Chondrocyte (in vitro differentiated cells): ENCODE measurements around the gene UBE2R2. TPM values are rescaled to one million over a fixed set of nuclear protein-coding genes. Genes with fewer than 3 reads are reported as not detected.

Experiments
- DNase-seq: peaks from one replicate; pipeline ENCODE4 v3.0.0; 2021; ENCODE audit warnings: mixed read lengths, low spot score
- H3K27ac Mint-ChIP-seq: one replicate; pipeline ENCODE4 v1.8.0; 2021; ENCODE audit warnings: mild to moderate bottlenecking, moderate library complexity, mixed read lengths; ENCODE audit not compliant: unreplicated experiment
- H3K27me3 Mint-ChIP-seq: 2 replicates; pipeline ENCODE4 v1.8.0; 2021; ENCODE audit warnings: low read depth, mixed read lengths
- H3K36me3 Mint-ChIP-seq: 2 replicates; pipeline ENCODE4 v1.8.0; 2021; ENCODE audit warnings: low read depth, mixed read lengths
- H3K4me1 Mint-ChIP-seq: 2 replicates; pipeline ENCODE4 v1.8.0; 2021; ENCODE audit warnings: low read depth, mild to moderate bottlenecking, mixed read lengths
- H3K4me3 Mint-ChIP-seq: one replicate; pipeline ENCODE4 v1.8.0; 2021; ENCODE audit warnings: mild to moderate bottlenecking, moderate library complexity, mixed read lengths; ENCODE audit not compliant: unreplicated experiment
- H3K9me3 Mint-ChIP-seq: 2 replicates; pipeline ENCODE4 v1.8.0; 2021; ENCODE audit warnings: low read depth, mixed read lengths
- CTCF ChIP-seq: fragments of 200-600 bp; sonication (generic); IDR thresholded peaks from 2 replicates; pipeline ENCODE4 v1.5.0; 2021; ENCODE audit warnings: antibody characterized with exemption, mild to moderate bottlenecking, moderate library complexity
- total RNA-seq: library from RNA; stranded (reverse); gene quantifications from 3 replicates; pipeline ENCODE4 v1.2.1, GENCODE V29; 2021

The UBE2R2 gene
- total RNA-seq, 1 donor from 2014 or later, result 48.8 TPM

DNA sequence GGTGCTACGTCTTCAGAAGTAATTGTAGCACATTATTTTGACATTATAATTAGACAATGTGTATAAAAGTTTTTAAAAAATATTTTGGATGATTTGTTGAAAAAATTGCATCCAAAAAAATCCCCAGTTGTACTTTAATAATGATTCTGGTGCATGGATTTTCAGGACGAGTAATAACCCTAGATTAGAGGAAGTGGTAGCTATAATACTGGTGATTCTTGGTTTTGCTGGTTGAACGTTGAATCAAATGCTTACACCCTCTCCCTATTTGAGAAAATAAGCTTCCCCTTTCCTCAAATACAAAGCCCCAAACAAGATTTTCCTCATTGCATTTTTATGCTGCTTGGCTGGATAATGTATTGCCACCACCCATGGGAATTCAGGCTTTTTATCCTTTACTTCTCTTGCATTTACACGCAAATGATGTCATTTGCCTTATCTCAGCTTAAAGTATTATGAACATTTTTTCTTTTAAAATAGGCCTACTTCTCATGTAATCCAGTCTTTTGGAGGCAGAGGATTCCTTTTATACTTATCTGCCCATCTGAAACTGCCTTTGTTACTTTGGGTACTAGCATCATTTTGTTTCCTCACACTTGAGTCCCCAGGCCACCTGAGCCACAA lies 86.3 kb downstream of the UBE2R2 start:
- peaks cover 5% of the 10 kb centered on the region for H3K36me3 Mint-ChIP-seq
- no peak overlapping the region for H3K4me3 Mint-ChIP-seq
- no peak for TF ChIP-seq CTCF
- peaks cover 35% of the 10 kb centered on the region for H3K4me1 Mint-ChIP-seq
- no peak overlapping the region for H3K27ac Mint-ChIP-seq
- DNase-seq, result no peak
- H3K9me3 Mint-ChIP-seq, result no peaks in the 10 kb centered on the region
- H3K27me3 Mint-ChIP-seq, result no peaks in the 10 kb centered on the region

DNA sequence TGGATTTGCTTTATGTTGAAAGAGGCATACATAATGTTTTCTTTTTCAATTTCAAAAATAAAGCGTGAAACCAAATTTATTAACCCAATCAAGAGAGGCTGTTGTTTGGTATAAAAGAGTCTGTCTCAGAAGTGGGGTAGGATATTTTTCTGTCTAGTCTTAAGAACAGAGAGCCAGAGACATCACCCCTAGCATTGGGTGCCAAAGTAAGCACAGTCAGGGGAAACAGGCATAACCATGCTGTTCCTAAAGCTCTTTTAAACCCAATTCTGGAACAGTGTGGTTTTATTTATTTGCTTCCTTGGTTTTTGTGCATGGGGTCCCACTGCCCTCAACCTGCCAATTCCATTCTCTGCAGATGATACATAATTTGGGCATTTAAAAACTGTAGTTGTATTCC lies 88.2 kb downstream of the UBE2R2 start:
- Mint-ChIP-seq H3K36me3 (peaks cover 5% of the 10 kb centered on the region), H3K4me3 (no peak overlapping the region), H3K9me3 (no peaks in the 10 kb centered on the region), H3K27me3 (no peaks in the 10 kb centered on the region), H3K4me1 (peaks cover 38% of the 10 kb centered on the region), H3K27ac (peak overlapping the region; percentile 53)
- no peak for TF ChIP-seq CTCF
- no peak for DNase-seq

DNA sequence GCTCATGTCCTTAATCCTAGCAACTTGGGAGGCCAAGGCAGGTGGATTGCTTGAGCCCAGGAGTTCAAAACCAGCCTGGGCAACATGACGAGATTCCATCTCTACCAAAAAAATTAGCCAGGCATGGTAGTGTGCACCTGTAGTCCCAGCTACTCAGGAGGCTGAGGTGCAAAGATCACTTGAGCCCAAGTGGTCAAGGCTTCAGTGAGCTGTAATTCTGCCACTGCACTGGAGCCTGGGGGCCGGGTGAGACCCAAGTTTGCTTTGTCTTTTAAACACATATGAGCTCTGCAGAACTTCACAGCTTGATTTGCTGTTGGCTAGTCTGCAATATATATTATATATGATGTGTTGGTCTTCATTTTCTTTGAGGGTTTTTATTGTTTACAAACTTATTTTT lies 89.8 kb downstream of the UBE2R2 start:
- peaks cover 1% of the 10 kb centered on the region for H3K36me3 Mint-ChIP-seq
- H3K9me3 Mint-ChIP-seq, result no peaks in the 10 kb centered on the region
- H3K27ac Mint-ChIP-seq, result no peak overlapping the region
- DNase-seq, result no peak
- H3K27me3 Mint-ChIP-seq, result no peaks in the 10 kb centered on the region
- no peak for TF ChIP-seq CTCF
- no peak overlapping the region for H3K4me3 Mint-ChIP-seq
- peaks cover 38% of the 10 kb centered on the region for H3K4me1 Mint-ChIP-seq

- H3K4me1 Mint-ChIP-seq, result peaks cover 38% of the 10 kb centered on the region
- TF ChIP-seq CTCF, result no peak
- DNase-seq, result no peak
- peak overlapping the region; percentile 45 for H3K27ac Mint-ChIP-seq
- no peaks in the 10 kb centered on the region for H3K27me3 Mint-ChIP-seq
- H3K36me3 Mint-ChIP-seq, result no peaks in the 10 kb centered on the region
- H3K9me3 Mint-ChIP-seq, result no peaks in the 10 kb centered on the region
- no peak overlapping the region for H3K4me3 Mint-ChIP-seq
Measured at GRCh38 chr9:33907347-33907746, 90.4 kb downstream of the UBE2R2 start.

DNA sequence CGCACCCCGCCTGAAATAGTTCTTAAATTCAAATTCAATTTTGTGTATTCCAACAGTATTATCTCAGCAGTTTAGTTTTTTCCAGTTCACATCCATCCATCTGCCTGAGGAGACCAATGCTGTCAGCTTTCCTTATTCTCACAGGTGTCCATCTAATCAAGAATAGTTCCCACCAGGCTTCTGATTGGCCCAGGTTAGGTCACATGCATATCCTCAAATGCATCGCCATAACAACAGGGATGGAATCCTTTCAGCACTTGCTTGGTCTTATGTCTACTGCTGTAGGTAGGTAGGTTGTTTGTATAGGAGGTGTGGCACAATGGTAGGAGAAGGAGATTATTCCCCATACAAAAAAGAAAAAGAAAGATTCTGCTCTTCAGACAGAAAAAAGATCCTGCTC lies 91.2 kb downstream of the UBE2R2 start:
- no peak for DNase-seq
- H3K36me3 Mint-ChIP-seq, result no peaks in the 10 kb centered on the region
- TF ChIP-seq CTCF, result no peak
- no peaks in the 10 kb centered on the region for H3K9me3 Mint-ChIP-seq
- H3K4me1 Mint-ChIP-seq, result peaks cover 38% of the 10 kb centered on the region
- H3K27ac Mint-ChIP-seq, result no peak overlapping the region
- no peak overlapping the region for H3K4me3 Mint-ChIP-seq
- H3K27me3 Mint-ChIP-seq, result no peaks in the 10 kb centered on the region
